ENCODE measurements around the gene KIR2DL4. TPM values are rescaled to one million over a fixed set of nuclear protein-coding genes. Genes with fewer than 3 reads are reported as not detected.
A peak's percentile ranks its signal among the peaks of the same experiment; 100 is the strongest.
"Not testable (repeated sequence)": the region's sequence is repeated elsewhere in the genome, so short reads cannot be mapped to it uniquely, and the experiment has no call there.

KIR2DL4 gene
- total RNA-seq, 1 donor from 2014 or later, result not detected

DNA sequence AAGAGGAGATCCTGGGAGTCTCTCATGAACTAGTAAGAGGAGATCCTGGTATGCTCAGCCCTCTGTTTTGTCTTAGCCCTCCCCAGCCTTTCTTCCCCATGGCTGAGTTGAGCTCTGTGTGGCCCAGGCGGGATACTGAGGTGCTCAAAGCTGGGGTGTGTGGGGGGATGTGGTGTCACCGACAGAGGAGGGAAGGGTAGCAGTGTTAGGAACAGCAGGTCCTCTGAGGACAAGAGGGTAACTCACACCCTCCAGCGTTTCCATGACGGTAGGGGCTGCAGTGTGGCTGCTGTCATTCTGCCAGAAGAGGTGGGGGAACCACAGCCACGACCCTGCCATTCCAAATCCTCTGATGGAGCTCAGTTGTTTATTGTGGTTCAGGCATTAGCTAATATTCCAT lies 691 bp downstream of the KIR2DL4 start:
- DNase-seq (ENCODE audit: low spot score), result no peak
- no peak for ATAC-seq

DNA sequence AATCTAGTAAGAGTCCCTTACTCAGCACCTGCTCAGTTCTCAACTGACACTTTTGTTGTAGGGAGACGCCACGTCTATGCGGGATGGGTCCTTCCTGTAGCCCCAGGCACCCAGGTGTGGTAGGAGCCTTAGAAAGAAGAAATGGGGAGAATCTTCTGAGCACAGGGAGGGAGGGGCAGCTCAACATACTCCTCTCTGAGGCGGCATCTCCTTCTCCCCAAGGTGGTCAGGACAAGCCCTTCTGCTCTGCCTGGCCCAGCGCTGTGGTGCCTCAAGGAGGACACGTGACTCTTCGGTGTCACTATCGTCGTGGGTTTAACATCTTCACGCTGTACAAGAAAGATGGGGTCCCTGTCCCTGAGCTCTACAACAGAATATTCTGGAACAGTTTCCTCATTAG lies 1.2 kb downstream of the KIR2DL4 start:
- DNase-seq (ENCODE audit: low spot score), result no peak
- no peak for ATAC-seq

DNA sequence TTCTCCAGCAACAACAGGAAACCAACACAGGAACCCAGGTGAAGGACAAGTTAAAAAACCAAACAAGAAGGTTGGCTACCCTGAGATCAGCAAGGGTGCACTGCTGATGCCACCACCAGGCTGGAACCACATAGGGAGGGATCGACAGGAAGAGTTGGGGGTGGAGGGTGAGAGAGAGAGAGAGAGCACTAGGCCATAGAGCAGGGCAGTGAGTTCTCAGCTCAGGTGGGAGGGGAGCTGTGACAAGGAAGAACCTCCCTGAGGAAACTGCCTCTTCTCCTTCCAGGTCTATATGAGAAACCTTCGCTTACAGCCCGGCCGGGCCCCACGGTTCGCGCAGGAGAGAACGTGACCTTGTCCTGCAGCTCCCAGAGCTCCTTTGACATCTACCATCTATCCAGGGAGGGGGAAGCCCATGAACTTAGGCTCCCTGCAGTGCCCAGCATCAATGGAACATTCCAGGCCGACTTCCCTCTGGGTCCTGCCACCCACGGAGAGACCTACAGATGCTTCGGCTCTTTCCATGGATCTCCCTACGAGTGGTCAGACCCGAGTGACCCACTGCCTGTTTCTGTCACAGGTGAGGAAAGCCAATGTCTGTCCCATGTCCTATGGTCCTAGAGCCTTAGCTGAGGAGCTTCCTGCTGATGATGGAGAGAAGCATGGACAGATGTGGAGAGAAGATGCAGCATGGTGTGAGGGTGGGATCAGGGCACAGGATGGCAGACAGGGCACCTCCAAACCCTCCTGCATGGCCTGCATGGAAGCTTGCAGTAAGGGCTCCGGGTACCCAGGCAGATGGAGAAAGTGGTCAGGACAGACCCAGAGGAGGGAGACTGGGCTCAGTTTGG lies 2.5 kb downstream of the KIR2DL4 start:
- ATAC-seq, result no peak
- no peak for DNase-seq (ENCODE audit: low spot score)

DNA sequence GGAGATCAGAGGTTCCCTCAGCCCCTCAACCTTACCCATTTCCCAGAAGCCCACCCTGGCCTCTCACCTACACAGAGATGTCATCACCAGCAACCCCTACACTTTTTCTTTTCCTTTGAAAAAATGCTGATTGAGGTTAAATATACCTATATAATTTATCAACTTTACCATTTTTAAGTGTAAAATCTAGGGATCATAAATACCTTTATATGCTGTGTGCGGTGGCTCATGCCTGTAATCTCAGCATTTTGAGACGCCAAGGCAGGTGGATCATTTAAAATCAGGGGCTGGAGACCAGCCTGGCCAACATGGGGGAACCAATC lies 3.1 kb downstream of the KIR2DL4 start:
- DNase-seq (ENCODE audit: low spot score) (no peak), ATAC-seq (no peak)

GRCh38 chr19:54814571-54814970 lies 11.2 kb downstream of the KIR2DL4 start:
- not testable (repeated sequence) for DNase-seq (ENCODE audit: low spot score); ATAC-seq

GRCh38 chr19:54816251-54816650 lies 12.8 kb downstream of the KIR2DL4 start, which contains the start of gene KIR3DL1:
TSS of gene KIR3DL1 (plus strand) at chr19:54816468.
- ATAC-seq; DNase-seq (ENCODE audit: low spot score): not testable (repeated sequence)

DNA sequence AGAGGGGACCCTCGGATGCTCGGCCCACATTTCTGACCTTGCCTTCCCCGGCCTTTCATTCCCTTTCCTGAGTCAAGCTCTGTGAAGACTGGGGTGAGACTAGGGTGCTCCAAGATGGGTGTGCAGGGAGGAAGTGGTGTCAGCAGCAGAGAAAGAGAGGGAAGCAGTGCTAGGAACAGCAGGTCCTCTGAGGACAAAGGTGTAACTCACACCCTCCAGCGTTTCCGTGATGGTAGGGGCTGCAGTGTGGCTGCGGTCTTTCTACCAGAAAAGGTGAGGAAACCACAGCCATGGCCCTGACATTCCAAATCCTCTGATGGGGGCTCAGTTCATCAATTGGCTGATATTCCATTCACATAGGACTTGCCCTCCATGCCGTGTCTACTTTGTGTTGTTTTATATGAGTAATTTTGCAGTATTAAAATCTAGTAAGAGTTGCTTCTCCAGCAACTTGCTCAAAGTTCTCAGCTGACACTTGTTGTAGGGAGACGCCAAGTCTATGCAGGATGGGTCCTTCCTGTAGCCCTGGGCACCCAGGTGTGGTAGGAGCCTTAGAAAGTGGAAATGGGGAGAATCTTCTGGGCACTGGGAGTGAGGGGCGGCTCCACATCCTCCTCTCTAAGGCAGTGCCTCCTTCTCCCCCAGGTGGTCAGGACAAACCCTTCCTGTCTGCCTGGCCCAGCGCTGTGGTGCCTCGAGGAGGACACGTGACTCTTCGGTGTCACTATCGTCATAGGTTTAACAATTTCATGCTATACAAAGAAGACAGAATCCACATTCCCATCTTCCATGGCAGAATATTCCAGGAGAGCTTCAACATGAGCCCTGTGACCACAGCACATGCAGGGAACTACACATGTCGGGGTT lies 14.5 kb downstream of the KIR2DL4 start:
- ATAC-seq, result no peak
- DNase-seq (ENCODE audit: low spot score), result peak; percentile 29

- DNase-seq (ENCODE audit: low spot score); ATAC-seq: not testable (repeated sequence)
Measured at GRCh38 chr19:54824416-54824815, 21.0 kb downstream of the KIR2DL4 start.

GRCh38 chr19:54825326-54825725 lies 21.9 kb downstream of the KIR2DL4 start:
- not testable (repeated sequence) for ATAC-seq; DNase-seq (ENCODE audit: low spot score)

DNA sequence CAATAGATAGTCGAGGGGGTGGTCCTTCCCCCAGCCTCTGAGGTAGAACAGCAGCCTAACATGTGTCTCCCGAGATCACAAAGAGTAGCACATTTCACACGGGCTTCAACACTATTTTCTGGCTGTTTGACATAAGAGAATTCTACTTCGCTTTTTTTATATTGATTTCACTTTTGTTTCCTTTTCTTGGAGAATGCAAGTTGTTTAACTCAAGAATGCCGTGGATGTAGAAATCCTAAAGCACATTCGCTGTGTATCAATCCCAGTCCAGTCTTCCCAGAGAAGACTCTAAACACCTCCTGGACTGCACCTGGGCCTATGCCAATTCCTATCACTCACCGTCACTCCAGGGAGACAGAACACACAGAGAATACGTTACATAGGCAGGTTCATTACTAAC lies 24.7 kb downstream of the KIR2DL4 start:
- not testable (repeated sequence) for ATAC-seq

DNA sequence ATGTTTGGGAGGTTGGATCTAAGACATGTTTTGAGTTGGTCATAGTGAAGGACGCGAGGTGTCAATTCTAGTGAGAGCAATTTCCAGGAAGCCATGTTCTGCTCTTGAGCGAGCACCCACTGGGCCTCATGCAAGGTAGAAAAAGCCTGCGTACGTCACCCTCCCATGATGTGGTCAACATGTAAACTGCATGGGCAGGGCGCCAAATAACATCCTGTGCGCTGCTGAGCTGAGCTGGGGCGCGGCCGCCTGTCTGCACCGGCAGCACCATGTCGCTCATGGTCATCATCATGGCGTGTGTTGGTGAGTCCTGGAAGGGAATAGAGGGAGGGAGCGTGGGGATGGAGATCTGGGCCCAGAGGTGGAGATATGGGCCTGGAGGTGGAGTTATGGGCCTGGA lies 29.1 kb downstream of the KIR2DL4 start, which contains the start of gene KIR2DS4:
KIR2DS4 (plus strand) TSS at position 181 of the 400 bp plus-strand sequence.
- not testable (repeated sequence) for DNase-seq (ENCODE audit: low spot score); ATAC-seq

More for the DNA sequence above, 24.7 kb downstream of the KIR2DL4 start:
- not testable (repeated sequence) for DNase-seq (ENCODE audit: low spot score)

DNA sequence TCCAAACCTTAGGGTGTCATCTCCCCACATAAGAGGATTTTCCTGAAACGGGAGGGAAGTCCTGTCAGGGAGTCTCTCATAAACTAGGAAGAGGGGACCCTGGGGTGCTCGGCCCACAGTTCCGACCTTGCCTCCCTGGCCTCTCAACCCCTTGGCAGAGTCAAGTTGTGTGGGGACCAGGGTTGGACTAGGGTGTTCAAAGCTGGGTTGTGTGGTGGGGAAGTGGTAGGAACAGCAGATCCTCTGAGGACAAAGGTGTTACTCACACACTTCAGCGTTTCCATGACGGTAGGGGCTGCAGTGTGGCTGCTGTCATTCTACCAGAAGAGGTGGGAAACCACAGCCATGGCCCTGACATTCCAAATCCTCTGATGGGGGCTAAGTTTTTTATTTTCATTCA lies 31.7 kb downstream of the KIR2DL4 start:
- not testable (repeated sequence) for DNase-seq (ENCODE audit: low spot score); ATAC-seq

DNA sequence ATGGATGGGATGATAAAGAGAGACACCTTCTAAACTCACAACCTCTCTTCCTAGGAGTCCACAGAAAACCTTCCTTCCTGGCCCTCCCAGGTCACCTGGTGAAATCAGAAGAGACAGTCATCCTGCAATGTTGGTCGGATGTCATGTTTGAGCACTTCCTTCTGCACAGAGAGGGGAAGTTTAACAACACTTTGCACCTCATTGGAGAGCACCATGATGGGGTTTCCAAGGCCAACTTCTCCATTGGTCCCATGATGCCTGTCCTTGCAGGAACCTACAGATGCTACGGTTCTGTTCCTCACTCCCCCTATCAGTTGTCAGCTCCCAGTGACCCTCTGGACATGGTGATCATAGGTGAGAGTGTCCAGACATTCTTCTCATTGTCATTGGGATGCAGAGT lies 34.1 kb downstream of the KIR2DL4 start:
- not testable (repeated sequence) for DNase-seq (ENCODE audit: low spot score); ATAC-seq

DNA sequence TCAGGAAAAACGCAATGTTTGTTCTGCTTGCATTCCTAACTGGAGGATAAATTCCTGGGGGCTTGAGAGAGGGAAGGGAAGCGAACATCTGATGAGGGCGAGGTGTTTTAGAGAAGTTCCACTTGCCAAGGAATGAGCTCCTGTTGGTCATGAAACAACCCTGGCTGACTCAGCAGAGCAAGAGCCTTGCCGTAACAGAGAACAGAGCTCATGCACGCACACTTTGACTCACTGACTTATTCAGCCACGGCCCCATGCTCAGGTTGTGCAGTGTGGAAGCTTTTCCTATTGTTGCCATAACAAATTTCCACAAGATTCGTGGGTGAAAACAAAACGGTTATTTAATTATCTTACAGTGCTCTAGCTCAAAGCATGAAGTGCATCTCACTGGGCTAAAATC lies 39.8 kb downstream of the KIR2DL4 start:
- ATAC-seq; DNase-seq (ENCODE audit: low spot score): not testable (repeated sequence)

DNA sequence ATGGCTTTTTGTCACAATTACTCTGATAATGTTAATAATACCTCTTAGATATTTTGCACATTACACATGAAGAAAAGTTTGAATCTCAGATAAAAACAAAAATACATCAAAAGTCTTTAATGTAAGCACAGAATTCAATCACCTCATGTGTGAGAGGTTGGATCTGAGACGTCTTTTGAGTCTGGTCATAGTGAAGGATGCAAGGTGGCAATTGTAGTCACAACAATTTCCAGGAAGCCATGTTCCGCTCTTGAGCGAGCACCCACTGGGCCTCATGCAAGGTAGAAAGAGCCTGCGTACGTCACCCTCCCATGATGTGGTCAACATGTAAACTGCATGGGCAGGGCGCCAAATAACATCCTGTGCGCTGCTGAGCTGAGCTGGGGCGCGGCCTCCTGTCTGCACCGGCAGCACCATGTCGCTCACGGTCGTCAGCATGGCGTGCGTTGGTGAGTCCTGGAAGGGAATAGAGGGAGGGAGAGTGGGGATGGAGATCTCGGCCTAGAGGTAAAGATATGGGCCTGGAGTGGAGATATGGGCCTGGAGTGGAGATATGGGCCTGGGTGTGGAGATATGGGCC lies 46.7 kb downstream of the KIR2DL4 start, which contains the start of gene KIR3DL2:
KIR3DL2 (plus strand) TSS at position 383 of the 580 bp plus-strand sequence; CDS start at position 416, 33 bp downstream.
- not testable (repeated sequence) for DNase-seq (ENCODE audit: low spot score); ATAC-seq

DNA sequence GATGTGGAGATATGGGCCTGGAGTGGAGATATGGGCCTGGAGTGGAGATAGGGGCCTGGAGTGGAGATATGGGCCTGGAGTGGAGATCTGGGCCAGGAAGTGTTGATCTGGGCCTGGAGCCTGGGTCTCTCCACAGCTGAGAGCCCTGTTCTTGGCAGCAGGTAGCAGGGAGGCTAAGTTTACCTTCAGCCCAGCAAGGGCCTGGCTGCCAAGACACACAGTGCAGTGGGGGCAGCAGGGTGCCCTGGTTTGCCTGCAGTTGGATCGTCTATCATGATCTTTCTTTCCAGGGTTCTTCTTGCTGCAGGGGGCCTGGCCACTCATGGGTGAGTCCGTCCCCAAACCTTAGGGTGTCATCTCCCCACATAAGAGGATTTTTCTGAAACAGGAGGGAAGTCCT lies 47.5 kb downstream of the KIR2DL4 start:
- DNase-seq (ENCODE audit: low spot score) (no peak), ATAC-seq (peak; percentile 30)

- ATAC-seq, result no peak
- DNase-seq (ENCODE audit: low spot score), result no peak
Measured at GRCh38 chr19:54851353-54851752, 47.9 kb downstream of the KIR2DL4 start.

DNA sequence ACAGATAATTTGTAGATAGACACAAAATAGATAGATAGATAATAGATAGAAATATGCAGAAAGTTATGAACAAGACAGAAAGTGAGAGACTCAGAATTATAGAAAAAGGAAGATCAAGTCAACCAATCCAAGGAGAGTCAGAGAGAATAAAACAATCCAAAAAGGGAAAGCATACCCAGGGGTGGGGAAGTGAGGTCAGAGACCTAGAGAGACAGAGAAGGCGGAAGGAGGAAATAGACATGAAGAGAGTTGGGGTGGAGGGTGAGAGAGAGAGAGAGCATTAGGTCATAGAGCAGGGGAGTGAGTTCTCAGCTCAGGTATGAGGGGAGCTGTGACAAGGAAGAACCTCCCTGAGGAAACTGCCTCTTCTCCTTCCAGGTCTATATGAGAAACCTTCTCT lies 51.8 kb downstream of the KIR2DL4 start:
- not testable (repeated sequence) for ATAC-seq; DNase-seq (ENCODE audit: low spot score)

DNA sequence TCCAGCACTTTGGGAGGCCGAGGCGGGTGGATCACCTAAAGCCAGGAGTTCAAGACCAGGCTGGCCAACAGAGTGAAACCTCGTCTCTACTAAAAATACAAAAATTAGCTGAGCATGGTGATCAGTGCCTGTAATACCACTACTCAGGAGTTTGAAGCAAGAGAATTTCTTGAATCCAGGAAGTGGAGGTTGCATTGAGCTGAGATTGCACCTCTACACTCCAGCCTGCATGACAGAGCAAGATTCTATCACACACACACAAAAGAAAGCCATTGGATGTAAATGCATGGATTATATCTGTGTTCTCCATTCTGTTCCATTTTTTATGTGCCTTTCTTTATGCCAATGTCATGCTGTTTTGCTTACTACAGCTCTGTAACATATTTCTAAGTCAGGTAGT lies 55.1 kb downstream of the KIR2DL4 start:
- DNase-seq (ENCODE audit: low spot score), result not testable (repeated sequence)

GRCh38 chr19:54859421-54859820 lies 56.0 kb downstream of the KIR2DL4 start:
- DNase-seq (ENCODE audit: low spot score); ATAC-seq: not testable (repeated sequence)

More for the DNA sequence above, 55.1 kb downstream of the KIR2DL4 start:
- ATAC-seq, result not testable (repeated sequence)

GRCh38 chr19:54863459-54863858 lies 60.0 kb downstream of the KIR2DL4 start:
- ATAC-seq; DNase-seq (ENCODE audit: low spot score): not testable (repeated sequence)

Data from left lobe of liver (tissue), 2 donors.